ENCODE data around the gene RAI14.
"Not testable (repeated sequence)": the region's sequence is repeated elsewhere in the genome, so short reads cannot be mapped to it uniquely, and the experiment has no call there.

Gene RAI14

GRCh38 chr5:34743878-34744277 is 87.8 kb downstream of the RAI14 start:
- ChIA-PET CTCF (no interaction called here), POLR2A (no interaction called here)
- DNase-seq (ENCODE audit: extremely low spot score), result no peak
- TF ChIP-seq BHLHE40 (IDR thresholded peaks at IDR 0.05; ENCODE audit: borderline replicate concordance) (no peak), ARNT (IDR thresholded peaks at IDR 0.05) (no peak), NFRKB (IDR thresholded peaks at IDR 0.05) (no peak), CTBP1 (IDR thresholded peaks at IDR 0.05; ENCODE audit: borderline replicate concordance) (no peak), SP1 (IDR thresholded peaks at IDR 0.05) (no peak), ZNF384 (IDR thresholded peaks at IDR 0.05) (no peak), TARDBP (IDR thresholded peaks at IDR 0.05) (no peak), SUZ12 (IDR thresholded peaks at IDR 0.05) (no peak), HDGF (IDR thresholded peaks at IDR 0.05; ENCODE audit: borderline replicate concordance) (no peak), L3MBTL2 (conservative IDR thresholded peaks at IDR 0.05) (no peak), PKNOX1 (IDR thresholded peaks at IDR 0.05) (no peak), ELF4 (IDR thresholded peaks at IDR 0.05) (no peak), FOXM1 (IDR thresholded peaks at IDR 0.05; ENCODE audit: borderline replicate concordance) (no peak), FOXA1 (IDR thresholded peaks at IDR 0.05) (no peak), FOXK2 (IDR thresholded peaks at IDR 0.05) (no peak), LEF1 (IDR thresholded peaks at IDR 0.05; ENCODE audit: borderline replicate concordance) (no peak)

GRCh38 chr5:34748431-34748830 is 92.3 kb downstream of the RAI14 start:
- TF ChIP-seq FOXM1 (IDR thresholded peaks at IDR 0.05; ENCODE audit: borderline replicate concordance) (no peak), TARDBP (IDR thresholded peaks at IDR 0.05) (no peak), NFRKB (IDR thresholded peaks at IDR 0.05) (no peak), PKNOX1 (IDR thresholded peaks at IDR 0.05) (no peak), SUZ12 (IDR thresholded peaks at IDR 0.05) (no peak), BHLHE40 (IDR thresholded peaks at IDR 0.05; ENCODE audit: borderline replicate concordance) (no peak), ZNF384 (IDR thresholded peaks at IDR 0.05) (no peak), ELF4 (IDR thresholded peaks at IDR 0.05) (no peak), ARNT (IDR thresholded peaks at IDR 0.05) (no peak), FOXA1 (IDR thresholded peaks at IDR 0.05) (no peak), CTBP1 (IDR thresholded peaks at IDR 0.05; ENCODE audit: borderline replicate concordance) (no peak), SP1 (IDR thresholded peaks at IDR 0.05) (no peak), HDGF (IDR thresholded peaks at IDR 0.05; ENCODE audit: borderline replicate concordance) (no peak), FOXK2 (IDR thresholded peaks at IDR 0.05) (no peak)
- POLR2A ChIA-PET, result no interaction called here
- CTCF ChIA-PET, result interaction anchor here (1.3 kb wide), 1 partner anchor 10 kb away, joined by 3 read pairs; no protein-coding TSS in a partner anchor
- no peak for DNase-seq (ENCODE audit: extremely low spot score)

GRCh38 chr5:34749431-34749873 is 93.3 kb downstream of the RAI14 start:
- ChIA-PET POLR2A (no interaction called here), CTCF (no interaction called here)
- DNase-seq (ENCODE audit: extremely low spot score), result no peak
- TF ChIP-seq LEF1 (IDR thresholded peaks at IDR 0.05; ENCODE audit: borderline replicate concordance) (no peak), SP1 (IDR thresholded peaks at IDR 0.05) (no peak), SUZ12 (IDR thresholded peaks at IDR 0.05) (no peak), FOXK2 (IDR thresholded peaks at IDR 0.05) (no peak), ARNT (IDR thresholded peaks at IDR 0.05) (no peak), BHLHE40 (IDR thresholded peaks at IDR 0.05; ENCODE audit: borderline replicate concordance) (no peak), ZNF384 (IDR thresholded peaks at IDR 0.05) (no peak)

- no peak for TF ChIP-seq FOXA1 (IDR thresholded peaks at IDR 0.05)
- no peak for TF ChIP-seq LEF1 (IDR thresholded peaks at IDR 0.05; ENCODE audit: borderline replicate concordance)
- TF ChIP-seq NFRKB (IDR thresholded peaks at IDR 0.05), result no peak
- no peak for TF ChIP-seq FOXK2 (IDR thresholded peaks at IDR 0.05)
- TF ChIP-seq ELF4 (IDR thresholded peaks at IDR 0.05), result no peak
- TF ChIP-seq SP1 (IDR thresholded peaks at IDR 0.05), result no peak
- TF ChIP-seq FOXM1 (IDR thresholded peaks at IDR 0.05; ENCODE audit: borderline replicate concordance), result no peak
- no peak for TF ChIP-seq BHLHE40 (IDR thresholded peaks at IDR 0.05; ENCODE audit: borderline replicate concordance)
- no peak for TF ChIP-seq HDGF (IDR thresholded peaks at IDR 0.05; ENCODE audit: borderline replicate concordance)
- TF ChIP-seq PKNOX1 (IDR thresholded peaks at IDR 0.05), result no peak
- no peak for TF ChIP-seq ARNT (IDR thresholded peaks at IDR 0.05)
- TF ChIP-seq L3MBTL2 (conservative IDR thresholded peaks at IDR 0.05), result no peak
- no peak for TF ChIP-seq TARDBP (IDR thresholded peaks at IDR 0.05)
- no peak for TF ChIP-seq CTBP1 (IDR thresholded peaks at IDR 0.05; ENCODE audit: borderline replicate concordance)
- no peak for TF ChIP-seq SUZ12 (IDR thresholded peaks at IDR 0.05)
- CTCF ChIA-PET, result no interaction called here
These were observed 94.1 kb downstream of the RAI14 start for GRCh38 chr5:34750206-34750605.

GRCh38 chr5:34751807-34752736 is 95.9 kb downstream of the RAI14 start:
- no peak for DNase-seq (ENCODE audit: extremely low spot score)
- ChIA-PET POLR2A (no interaction called here), CTCF (no interaction called here)
- no peak for TF ChIP-seq FOXA1 (IDR thresholded peaks at IDR 0.05)
- TF ChIP-seq SUZ12 (IDR thresholded peaks at IDR 0.05), result no peak
- TF ChIP-seq NFRKB (IDR thresholded peaks at IDR 0.05), result no peak
- TF ChIP-seq LEF1 (IDR thresholded peaks at IDR 0.05; ENCODE audit: borderline replicate concordance), result no peak
- TF ChIP-seq FOXK2 (IDR thresholded peaks at IDR 0.05), result no peak

More at GRCh38 chr5:34750206-34750605, 94.1 kb downstream of the RAI14 start:
- POLR2A ChIA-PET, result no interaction called here
- DNase-seq (ENCODE audit: extremely low spot score), result no peak

- POLR2A ChIA-PET; CTCF ChIA-PET; DNase-seq (ENCODE audit: extremely low spot score): not testable (repeated sequence)
These were observed 97.1 kb downstream of the RAI14 start for GRCh38 chr5:34753236-34753635.

Measured in HEK293T (cell line).